Dendritic cell treated with granulocyte-macrophage colony-stimulating factor and Interleukin-4, amounts not matched to agents 40 ng/mL and 50 ng/mL, for 4 days (primary cell): ENCODE measurements around the gene KRT78.

ENCODE experiments used
- H3K27ac Mint-ChIP-seq: one replicate; pipeline ENCODE4 v1.8.0; 2022; ENCODE audit warnings: mild to moderate bottlenecking, mixed read lengths
- H3K27me3 Mint-ChIP-seq: one replicate; pipeline ENCODE4 v1.8.0; 2022; ENCODE audit warnings: mild to moderate bottlenecking, mixed read lengths
- H3K36me3 Mint-ChIP-seq: one replicate; pipeline ENCODE4 v1.8.0; 2022; ENCODE audit warnings: low read depth, mixed read lengths
- H3K4me1 Mint-ChIP-seq: one replicate; pipeline ENCODE4 v1.8.0; 2022; ENCODE audit warnings: low read depth, mixed read lengths
- H3K4me3 Mint-ChIP-seq: one replicate; pipeline ENCODE4 v1.8.0; 2022; ENCODE audit warnings: mild to moderate bottlenecking, moderate library complexity, mixed read lengths
- H3K9me3 Mint-ChIP-seq: one replicate; pipeline ENCODE4 v1.8.0; 2022; ENCODE audit warnings: mixed read lengths
- intact Hi-C: fragments of 100-400 bp; cut with micrococcal nuclease; formaldehyde crosslinking; loops from one replicate; pipeline ENCODE4 v1.15.0; 2022

KRT78 gene

DNA sequence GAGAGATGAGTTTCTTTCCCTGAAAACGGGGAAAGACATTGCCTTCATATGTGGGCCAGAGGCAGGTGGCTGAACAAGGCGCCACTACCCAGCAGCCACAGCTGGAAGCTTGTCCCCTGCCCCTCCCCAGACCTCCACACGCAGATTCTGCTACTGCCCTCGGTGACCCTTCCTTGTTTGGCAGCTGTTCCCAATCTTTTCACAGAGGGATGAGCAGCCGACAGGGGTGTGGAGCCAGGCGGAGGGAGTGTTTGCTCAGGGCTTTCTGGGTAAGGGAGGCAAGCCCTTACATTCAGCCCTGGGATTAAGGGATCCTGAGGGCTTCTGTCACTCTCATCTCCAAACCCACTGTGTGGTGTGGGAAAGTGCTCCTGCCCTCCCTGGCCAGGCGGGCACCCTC, 30.4 kb downstream of the KRT78 start:
- no peaks in the 10 kb centered on the region for H3K36me3 Mint-ChIP-seq
- H3K4me1 Mint-ChIP-seq, result no peaks in the 10 kb centered on the region
- H3K27me3 Mint-ChIP-seq, result peaks cover 14% of the 10 kb centered on the region
- intact Hi-C loops, result no loop called here
- no peak overlapping the region for H3K27ac Mint-ChIP-seq
- H3K9me3 Mint-ChIP-seq, result no peaks in the 10 kb centered on the region
- no peak overlapping the region for H3K4me3 Mint-ChIP-seq

GRCh38 chr12:52817699-52818238, 31.0 kb downstream of the KRT78 start:
- H3K4me1 Mint-ChIP-seq, result no peaks in the 10 kb centered on the region
- H3K9me3 Mint-ChIP-seq, result no peaks in the 10 kb centered on the region
- no peaks in the 10 kb centered on the region for H3K36me3 Mint-ChIP-seq
- no peak overlapping the region for H3K4me3 Mint-ChIP-seq
- intact Hi-C loops, result no loop called here
- H3K27me3 Mint-ChIP-seq, result peaks cover 10% of the 10 kb centered on the region
- H3K27ac Mint-ChIP-seq, result no peak overlapping the region

DNA sequence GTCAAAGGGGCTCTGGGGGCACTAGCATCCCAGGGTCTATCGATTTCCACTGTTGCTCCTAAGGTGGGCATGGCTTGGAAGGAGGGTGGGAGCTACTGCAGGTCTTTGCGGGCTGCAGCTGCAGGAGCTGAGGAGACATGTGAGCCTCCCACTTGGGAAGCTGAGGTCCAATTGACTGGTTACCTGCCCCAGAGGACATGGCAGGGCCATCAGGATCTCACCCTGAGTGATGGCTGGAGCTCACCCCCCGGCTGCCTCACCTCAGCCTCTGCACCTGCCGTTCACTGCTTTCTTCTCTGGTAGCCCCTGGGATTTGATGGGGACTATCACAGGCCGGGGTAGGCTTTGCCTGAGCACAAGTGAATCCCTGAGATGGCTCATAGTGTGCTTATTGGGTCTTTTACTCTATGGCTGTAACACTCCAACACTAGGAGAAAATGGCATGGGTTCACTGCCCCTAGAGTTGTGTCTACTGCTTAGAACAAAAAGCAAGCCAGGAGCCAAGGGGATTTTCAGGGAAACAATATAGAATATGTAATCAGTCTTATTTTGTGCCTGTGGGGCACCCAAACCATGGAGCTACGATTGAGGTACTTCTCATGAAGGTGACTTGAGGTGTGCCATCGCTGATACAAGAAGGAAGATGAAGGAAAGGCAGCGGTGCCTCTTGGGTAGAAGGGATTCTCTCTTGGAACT, 31.6 kb downstream of the KRT78 start:
- H3K4me3 Mint-ChIP-seq, result no peak overlapping the region
- intact Hi-C loops, result no loop called here
- no peaks in the 10 kb centered on the region for H3K9me3 Mint-ChIP-seq
- H3K27me3 Mint-ChIP-seq, result peaks cover 9% of the 10 kb centered on the region
- no peaks in the 10 kb centered on the region for H3K4me1 Mint-ChIP-seq
- no peak overlapping the region for H3K27ac Mint-ChIP-seq
- no peaks in the 10 kb centered on the region for H3K36me3 Mint-ChIP-seq

DNA sequence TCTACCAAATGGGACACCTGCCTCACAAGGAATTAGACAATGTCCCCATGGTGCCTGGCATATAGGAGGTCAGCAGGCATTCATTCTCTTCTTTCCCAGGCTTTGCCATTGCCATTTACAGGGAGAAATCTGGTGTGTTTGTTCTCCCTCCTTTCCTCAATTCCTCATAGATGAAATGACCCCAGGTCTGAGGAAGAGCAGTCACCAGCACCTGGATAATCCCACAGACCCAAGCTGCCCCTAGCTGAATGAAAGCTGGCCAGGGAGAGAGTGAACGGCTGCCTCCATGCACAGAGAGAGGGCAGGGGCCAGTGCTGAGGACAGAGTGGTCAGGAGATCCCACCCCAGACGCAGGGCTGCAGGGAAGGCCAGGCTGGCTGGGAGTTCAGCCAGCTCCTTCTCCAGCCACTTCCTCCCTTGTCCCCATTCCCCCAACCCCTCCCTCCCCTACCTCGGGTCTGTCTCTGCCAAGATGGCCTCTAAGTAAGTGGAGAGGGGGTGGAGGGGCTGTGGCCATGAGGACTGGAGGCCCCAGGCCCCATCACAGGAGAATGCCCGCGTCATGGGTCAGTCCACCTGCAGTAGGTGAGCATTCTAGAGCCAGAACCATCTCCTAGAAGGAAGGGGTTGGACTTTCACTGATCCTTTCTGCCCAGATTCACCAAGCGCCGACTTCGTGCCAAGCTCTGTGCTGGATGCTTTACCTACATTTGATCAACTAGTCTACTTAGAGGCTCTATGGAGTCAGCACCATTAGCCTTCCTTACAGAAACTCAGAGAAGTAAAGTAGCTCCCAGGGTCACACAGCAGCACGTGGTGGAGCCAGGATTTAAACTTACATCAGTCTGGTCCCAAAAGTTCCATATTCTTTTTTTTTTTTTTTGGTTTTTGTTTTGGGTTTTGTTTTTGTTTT, 32.9 kb downstream of the KRT78 start:
- no peak overlapping the region for H3K4me3 Mint-ChIP-seq
- peaks cover 7% of the 10 kb centered on the region for H3K27me3 Mint-ChIP-seq

DNA sequence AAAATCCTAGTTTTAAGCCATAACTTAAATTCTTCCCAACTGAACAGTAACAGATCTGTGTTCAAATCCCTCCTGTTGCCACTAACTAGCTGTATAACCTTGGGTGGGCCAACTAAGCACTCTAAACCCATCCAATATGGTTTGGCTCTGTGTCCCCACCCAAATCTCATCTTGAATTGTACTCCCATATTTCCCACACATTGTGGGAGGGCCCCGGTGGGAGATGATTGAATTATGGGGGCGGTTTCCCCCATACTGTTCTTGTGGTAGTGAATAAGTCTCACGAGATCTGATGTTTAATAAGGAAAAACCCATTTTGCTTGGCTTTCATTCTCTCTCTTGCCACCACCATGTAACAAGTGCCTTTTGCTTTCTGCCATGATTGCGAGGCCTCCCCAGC, 33.6 kb downstream of the KRT78 start:
- H3K36me3 Mint-ChIP-seq, result no peaks in the 10 kb centered on the region
- H3K27ac Mint-ChIP-seq, result no peak overlapping the region
- intact Hi-C loops, result no loop called here
- H3K9me3 Mint-ChIP-seq, result no peaks in the 10 kb centered on the region
- no peaks in the 10 kb centered on the region for H3K4me1 Mint-ChIP-seq
- no peak overlapping the region for H3K4me3 Mint-ChIP-seq
- peaks cover 7% of the 10 kb centered on the region for H3K27me3 Mint-ChIP-seq

More for the DNA sequence above, 32.9 kb downstream of the KRT78 start:
- Mint-ChIP-seq H3K36me3 (no peaks in the 10 kb centered on the region), H3K9me3 (no peaks in the 10 kb centered on the region), H3K4me1 (no peaks in the 10 kb centered on the region), H3K27ac (no peak overlapping the region)
- intact Hi-C loops, result no loop called here

DNA sequence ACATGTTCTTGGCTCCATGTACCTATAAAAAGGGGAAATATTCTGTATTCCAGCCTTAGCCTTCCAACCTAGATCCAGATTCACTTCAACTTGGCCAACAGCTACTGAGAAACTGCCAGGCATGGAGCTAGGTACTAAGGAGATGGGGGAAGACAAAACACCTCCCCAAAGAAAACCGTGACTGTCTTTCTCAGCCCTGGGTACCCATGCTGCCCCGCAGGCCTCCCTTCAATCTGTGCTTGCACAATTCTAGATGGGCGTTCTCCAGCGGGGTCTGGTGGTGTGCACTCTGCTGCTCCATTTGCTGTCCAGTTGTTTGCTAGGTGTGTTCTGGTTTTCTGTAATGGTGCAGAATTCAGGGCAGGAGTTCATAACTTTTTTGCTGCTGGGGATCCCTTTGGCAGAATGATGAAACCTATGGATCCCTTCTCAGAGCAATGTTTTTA, 34.1 kb downstream of the KRT78 start:
- Mint-ChIP-seq H3K27me3 (peaks cover 6% of the 10 kb centered on the region), H3K4me3 (no peak overlapping the region), H3K27ac (no peak overlapping the region), H3K4me1 (no peaks in the 10 kb centered on the region), H3K9me3 (no peaks in the 10 kb centered on the region), H3K36me3 (no peaks in the 10 kb centered on the region)
- intact Hi-C loops, result no loop called here

DNA sequence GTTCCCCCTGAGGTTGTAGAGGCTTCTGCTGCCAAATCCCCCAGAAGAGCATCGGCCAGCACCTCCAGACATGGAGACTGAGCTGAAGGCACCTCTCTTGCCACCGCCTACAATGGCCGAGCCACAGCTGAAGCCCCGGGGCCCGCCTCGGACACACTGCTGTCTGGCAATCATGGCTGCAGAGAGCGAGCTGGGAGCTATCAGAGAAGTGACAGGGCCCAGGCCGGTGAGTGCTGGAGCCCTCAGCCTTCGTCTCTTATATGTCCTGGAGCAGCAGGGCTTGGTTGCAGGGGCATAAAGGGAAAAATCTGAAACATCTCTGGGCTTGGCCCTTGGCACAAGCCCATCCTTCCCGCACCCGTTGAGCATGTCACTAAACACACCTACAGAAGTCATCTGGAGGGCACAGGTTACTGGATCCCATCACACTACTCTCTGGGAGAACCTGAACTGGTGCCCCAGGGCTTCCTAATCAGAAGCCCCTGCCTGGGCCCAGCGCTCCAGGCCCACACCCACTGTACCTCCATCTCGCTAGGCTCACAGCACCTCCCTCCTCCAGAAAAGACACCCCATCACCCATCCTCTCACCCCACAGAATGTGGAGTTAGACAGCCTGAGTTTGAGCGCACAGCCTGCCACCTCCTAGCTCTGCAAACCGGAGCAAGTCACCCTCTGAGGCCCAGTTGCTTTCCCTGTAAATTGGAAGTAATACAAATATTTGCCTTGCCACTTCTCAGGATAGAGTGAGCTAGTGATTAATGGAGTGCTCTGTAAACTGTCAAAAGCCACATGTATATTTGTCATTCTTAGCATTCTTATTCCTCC, 34.7 kb downstream of the KRT78 start, which contains the start of gene KRT4:
KRT4 (minus strand) TSS at position 232 of the 825 bp plus-strand sequence; CDS start at position 174, 58 bp downstream.
- H3K9me3 Mint-ChIP-seq, result no peaks in the 10 kb centered on the region
- intact Hi-C loops, result no loop called here
- H3K4me3 Mint-ChIP-seq, result no peak within 1 kb of the TSS
- no peaks in the 10 kb centered on the region for H3K36me3 Mint-ChIP-seq
- H3K27ac Mint-ChIP-seq, result no peak within 1 kb of the TSS
- H3K27me3 Mint-ChIP-seq, result peaks cover 6% of the 10 kb centered on the region
- no peaks in the 10 kb centered on the region for H3K4me1 Mint-ChIP-seq

DNA sequence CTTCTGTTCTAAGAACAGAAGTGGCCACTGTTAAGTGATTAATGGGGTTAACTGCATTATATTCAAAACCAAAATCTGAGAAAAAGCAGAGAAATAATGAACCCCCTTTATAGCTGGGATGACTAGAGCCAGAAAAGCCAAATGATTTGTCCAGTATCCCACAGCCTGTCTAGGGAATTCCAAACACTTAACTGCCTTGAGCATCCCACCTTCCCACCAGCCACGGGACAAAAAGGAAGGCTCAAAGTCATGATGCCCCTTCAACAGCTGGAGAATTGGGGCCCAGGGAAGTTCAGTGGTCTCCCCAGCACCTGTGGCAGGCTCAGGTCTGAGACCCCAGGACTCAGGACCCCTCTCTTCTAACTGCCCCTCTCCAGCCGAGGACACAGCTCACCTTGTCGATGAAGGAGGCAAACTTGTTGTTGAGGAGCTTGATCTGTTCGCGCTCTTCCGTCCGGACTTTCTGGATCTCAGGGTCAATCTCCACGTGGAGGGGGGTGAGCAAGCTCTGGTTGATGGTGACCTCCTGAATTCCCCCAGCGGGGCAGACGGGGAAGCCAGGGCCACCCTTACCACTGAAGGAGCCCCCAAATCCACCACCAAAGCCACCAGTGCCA, 35.5 kb downstream of the KRT78 start:
- Mint-ChIP-seq H3K36me3 (no peaks in the 10 kb centered on the region), H3K4me1 (no peaks in the 10 kb centered on the region), H3K9me3 (no peaks in the 10 kb centered on the region), H3K27me3 (peaks cover 3% of the 10 kb centered on the region), H3K27ac (no peak overlapping the region), H3K4me3 (no peak overlapping the region)
- intact Hi-C loops, result no loop called here

DNA sequence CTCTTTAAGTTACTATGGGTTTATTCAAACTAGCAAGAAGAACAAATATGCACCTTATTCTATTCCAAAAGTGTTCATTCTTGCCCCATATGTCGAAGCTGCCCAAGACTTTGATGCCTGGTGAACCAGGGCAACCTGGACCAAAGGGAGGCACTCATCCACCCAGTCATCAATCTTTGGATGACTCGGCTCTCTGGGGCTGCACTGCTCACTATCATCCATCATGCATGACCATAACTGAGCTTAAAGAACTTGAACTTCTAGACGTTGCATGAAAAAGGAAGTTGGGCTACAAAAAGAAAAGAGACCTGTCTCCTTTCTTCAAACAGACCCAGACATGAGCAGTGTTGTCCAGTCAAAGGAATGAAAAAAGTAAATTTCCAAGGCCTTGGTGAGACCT, 36.0 kb downstream of the KRT78 start:
- Mint-ChIP-seq H3K4me1 (no peaks in the 10 kb centered on the region), H3K36me3 (no peaks in the 10 kb centered on the region), H3K27me3 (peaks cover 4% of the 10 kb centered on the region), H3K27ac (no peak overlapping the region), H3K9me3 (no peaks in the 10 kb centered on the region), H3K4me3 (no peak overlapping the region)
- intact Hi-C loops, result no loop called here

GRCh38 chr12:52812073-52812400, 36.8 kb downstream of the KRT78 start:
- H3K9me3 Mint-ChIP-seq, result no peaks in the 10 kb centered on the region
- peaks cover 7% of the 10 kb centered on the region for H3K27me3 Mint-ChIP-seq
- intact Hi-C loops, result no loop called here
- H3K27ac Mint-ChIP-seq, result no peak overlapping the region
- no peaks in the 10 kb centered on the region for H3K36me3 Mint-ChIP-seq
- H3K4me1 Mint-ChIP-seq, result no peaks in the 10 kb centered on the region
- H3K4me3 Mint-ChIP-seq, result no peak overlapping the region

DNA sequence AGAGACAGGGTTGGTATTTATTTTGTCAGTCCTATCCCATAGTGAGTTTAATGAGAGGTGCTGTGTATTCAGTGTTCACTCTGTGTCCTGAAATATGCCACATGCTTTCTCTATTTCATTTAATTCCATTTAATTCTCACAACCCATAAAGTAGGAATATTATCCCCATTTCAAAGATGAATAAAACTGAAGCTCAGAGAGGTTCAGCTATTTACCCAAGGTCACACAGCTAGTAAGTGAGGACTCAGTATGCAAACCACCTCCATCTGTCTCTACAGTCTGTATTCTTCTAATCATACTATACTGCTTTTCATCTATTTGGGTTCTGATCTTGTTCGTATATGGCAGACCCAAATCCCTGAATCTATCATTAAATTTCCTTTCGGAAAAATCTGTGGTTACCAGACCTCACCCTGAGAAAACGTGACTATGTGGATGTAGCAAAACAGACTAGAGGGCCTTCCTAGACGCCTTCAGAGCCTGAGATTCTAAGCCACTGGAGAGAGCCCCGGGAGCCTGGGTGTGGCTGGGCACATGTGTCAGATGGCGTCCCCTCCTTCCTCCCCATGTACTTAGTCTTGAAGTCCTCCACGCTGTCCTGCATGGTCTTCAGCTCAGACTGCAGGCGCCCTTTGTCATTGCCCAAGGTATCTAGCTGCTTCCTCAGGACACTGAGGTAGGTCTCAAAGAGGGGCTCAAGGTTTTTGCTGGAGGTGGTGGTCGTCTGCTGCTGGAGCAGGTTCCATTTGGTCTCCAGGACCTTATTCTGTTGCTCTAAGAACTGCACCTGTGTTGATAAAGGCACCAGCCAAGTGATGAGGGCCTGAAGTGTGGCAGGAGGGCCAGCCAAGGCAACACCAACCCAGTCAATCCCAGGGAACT, 37.4 kb downstream of the KRT78 start:
- Mint-ChIP-seq H3K27me3 (peaks cover 7% of the 10 kb centered on the region), H3K4me3 (no peak overlapping the region), H3K9me3 (no peaks in the 10 kb centered on the region), H3K36me3 (no peaks in the 10 kb centered on the region), H3K4me1 (no peaks in the 10 kb centered on the region), H3K27ac (no peak overlapping the region)
- intact Hi-C loops, result no loop called here

- H3K27ac Mint-ChIP-seq, result no peak overlapping the region
- no peaks in the 10 kb centered on the region for H3K36me3 Mint-ChIP-seq
- peaks cover 7% of the 10 kb centered on the region for H3K27me3 Mint-ChIP-seq
- intact Hi-C loops, result no loop called here
- no peak overlapping the region for H3K4me3 Mint-ChIP-seq
- H3K4me1 Mint-ChIP-seq, result no peaks in the 10 kb centered on the region
- no peaks in the 10 kb centered on the region for H3K9me3 Mint-ChIP-seq
Observed at GRCh38 chr12:52810554-52810953, 38.2 kb downstream of the KRT78 start.

DNA sequence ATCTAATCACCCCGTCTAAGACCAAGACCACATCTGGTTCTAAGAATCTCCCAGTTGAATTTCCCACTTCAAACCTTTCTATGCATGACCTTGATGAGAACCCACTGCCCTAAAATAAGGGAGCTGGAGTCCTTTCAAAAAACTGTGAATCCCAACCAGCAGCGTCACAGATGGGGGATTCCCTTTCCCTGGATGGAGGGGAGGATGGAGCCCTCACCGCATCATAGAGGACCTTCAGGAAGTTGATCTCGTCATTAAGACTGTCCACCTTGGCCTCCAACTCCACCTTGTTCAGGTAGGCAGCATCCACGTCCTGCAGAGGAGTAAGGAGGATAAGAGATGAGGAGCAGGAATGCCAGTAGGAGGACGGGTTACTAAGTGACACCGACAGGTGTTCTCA, 39.6 kb downstream of the KRT78 start:
- intact Hi-C loops, result no loop called here
- H3K4me3 Mint-ChIP-seq, result no peak overlapping the region
- peaks cover 7% of the 10 kb centered on the region for H3K27me3 Mint-ChIP-seq
- H3K36me3 Mint-ChIP-seq, result no peaks in the 10 kb centered on the region
- no peaks in the 10 kb centered on the region for H3K9me3 Mint-ChIP-seq
- no peak overlapping the region for H3K27ac Mint-ChIP-seq
- H3K4me1 Mint-ChIP-seq, result no peaks in the 10 kb centered on the region
